Activated CD8-positive, alpha-beta memory T cell treated with anti-CD3 and anti-CD28 coated beads for 1 hour (primary cell): ENCODE measurements around the gene IQCB1.
"Not testable (repeated sequence)": the region's sequence is repeated elsewhere in the genome, so short reads cannot be mapped to it uniquely, and the experiment has no call there.

ENCODE experiments used
- DNase-seq, 2 donors: peaks; one replicate each; pipeline ENCODE4 v3.0.0-alpha.2; 2020; ENCODE audit warnings: low read depth in 1 of 2; ENCODE audit errors: extremely low read depth in 1 of 2

IQCB1 gene

DNA sequence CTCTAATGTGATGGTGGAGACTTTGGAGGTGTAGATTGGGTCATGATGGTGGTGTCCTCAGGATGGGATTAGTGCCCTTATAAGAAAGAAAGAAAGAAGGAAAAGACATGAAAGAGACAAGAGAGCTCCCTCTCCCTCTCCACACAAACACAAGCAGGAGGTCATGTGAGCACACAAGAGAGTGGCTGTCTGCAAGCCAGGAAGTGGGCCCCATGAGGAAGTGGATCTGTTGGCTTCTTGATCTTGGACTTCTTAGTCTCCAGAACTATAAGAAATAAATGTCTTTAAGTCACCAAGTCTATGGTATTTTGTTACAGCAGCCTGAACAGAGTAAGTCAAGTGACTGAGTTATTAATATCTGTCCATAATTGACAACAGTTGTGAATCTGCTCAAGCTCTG lies 17.1 kb downstream of the IQCB1 start:
- DNase-seq, result no peak

DNA sequence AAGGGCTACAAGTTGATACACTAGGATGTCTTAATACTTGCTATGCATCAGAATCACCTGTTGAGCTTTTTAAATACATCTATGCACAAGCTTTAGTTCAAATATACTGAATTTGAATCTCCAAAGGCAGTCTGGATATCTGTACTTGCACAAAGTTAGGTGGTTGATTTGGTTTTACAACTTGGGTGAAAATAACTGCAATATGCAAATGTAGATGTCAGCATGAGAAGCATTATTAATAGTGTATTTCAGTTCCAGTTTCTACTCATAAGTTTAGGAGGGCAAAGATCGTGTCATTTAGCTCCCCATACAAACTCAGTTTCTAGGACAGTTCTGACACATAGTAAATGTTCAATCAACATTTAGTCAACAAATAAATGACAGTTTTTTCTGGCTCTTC lies 25.6 kb downstream of the IQCB1 start:
- DNase-seq, result no peak

- no peak for DNase-seq
Observed at GRCh38 chr3:121803771-121804320, 31.0 kb downstream of the IQCB1 start.

GRCh38 chr3:121800906-121801305 lies 34.0 kb downstream of the IQCB1 start:
- DNase-seq, result no peak

DNA sequence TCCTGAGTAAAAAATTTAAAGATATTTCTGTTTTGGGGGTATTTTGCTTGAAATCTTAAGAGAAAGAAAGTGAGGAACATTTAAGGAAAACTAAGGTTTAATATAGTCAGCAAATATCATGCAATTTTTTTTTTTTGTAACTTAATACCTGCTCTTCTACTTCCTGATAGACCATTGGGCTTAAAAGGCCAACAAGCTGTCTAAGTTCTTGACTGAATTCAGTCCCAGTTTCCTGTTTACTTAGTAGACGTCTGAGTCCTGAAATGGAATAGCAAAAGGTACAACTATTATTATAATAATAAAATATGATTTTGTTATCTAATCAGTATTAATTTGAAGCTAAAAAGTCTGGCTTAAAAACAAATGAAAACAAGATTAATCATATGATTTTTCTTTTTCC lies 37.9 kb downstream of the IQCB1 start:
- DNase-seq, result no peak

DNA sequence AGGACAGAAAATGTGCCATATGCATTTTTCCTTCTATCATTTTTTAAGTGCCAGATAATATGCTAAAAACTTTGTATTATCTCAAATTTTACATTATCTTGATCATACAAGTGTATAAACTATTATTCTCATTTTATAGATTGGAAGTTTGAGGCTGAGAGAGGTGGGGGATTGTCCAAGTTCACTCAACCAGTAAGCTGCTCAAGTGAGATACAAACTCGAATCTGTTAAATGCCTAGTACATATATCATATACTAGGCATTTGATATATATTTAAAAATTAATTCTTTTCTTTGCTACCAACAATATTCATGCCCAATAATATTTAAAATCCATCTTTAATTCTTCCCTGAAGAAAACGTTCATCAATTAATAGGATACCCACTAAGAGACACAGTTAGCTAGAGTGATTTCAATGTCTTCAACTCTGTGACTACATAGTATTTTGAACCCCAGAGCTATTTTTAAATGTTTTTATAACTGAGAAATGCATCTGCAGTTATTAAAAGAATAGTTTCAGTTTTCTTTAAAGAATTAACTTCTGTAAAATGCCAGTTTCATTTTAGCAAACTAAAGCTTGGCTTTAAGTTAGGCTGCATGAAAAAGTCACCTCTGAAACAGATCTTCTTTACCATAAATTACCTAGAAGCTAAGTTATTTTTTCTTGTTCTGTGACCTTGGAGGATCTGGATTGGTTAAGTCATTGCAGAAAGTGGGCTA lies 40.4 kb downstream of the IQCB1 start:
- DNase-seq, result no peak

GRCh38 chr3:121793078-121793477 lies 41.8 kb downstream of the IQCB1 start:
- DNase-seq, result no peak

GRCh38 chr3:121786485-121786884 lies 48.4 kb downstream of the IQCB1 start:
- no peak for DNase-seq

DNA sequence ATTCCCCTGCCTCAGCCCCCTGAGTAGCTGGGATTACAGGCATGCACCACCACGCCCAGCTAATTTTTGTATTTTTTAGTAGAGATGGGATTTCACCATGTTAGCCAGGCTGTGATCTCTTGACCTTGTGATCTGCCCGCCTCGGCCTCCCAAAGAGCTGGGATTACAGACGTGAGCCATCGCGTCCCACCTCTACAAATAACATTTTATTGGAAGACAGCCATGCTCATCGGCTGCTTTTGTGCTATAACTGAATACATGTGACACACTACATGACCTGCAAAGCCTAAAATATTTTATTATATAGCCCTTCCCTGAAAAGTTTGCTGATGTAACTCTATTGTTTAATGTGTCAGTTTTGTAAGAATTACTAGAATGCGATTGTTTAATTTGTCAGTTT lies 52.1 kb downstream of the IQCB1 start:
- DNase-seq, result not testable (repeated sequence)

GRCh38 chr3:121781611-121782010 lies 53.2 kb downstream of the IQCB1 start:
- no peak for DNase-seq

- not testable (repeated sequence) for DNase-seq
Observed at GRCh38 chr3:121775095-121775494, 59.8 kb downstream of the IQCB1 start.

DNA sequence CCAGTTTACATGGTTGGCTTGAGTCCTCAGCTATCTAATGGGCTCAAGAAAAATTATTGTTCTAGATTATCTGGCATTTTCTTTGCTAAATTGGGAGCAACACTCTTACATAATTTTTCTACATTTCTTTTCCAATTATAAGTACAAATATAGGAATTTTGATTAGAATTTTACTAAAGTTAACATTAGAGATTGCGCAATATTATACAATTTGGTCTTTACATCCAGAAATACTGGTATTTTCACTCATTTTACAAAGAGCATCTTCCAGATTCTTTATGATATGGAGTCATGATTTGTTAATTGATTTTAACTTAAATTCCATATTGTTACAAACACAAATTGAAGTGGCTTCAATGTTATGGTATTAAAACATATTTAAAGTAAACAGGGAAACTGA lies 65.6 kb downstream of the IQCB1 start:
- DNase-seq, result no peak

DNA sequence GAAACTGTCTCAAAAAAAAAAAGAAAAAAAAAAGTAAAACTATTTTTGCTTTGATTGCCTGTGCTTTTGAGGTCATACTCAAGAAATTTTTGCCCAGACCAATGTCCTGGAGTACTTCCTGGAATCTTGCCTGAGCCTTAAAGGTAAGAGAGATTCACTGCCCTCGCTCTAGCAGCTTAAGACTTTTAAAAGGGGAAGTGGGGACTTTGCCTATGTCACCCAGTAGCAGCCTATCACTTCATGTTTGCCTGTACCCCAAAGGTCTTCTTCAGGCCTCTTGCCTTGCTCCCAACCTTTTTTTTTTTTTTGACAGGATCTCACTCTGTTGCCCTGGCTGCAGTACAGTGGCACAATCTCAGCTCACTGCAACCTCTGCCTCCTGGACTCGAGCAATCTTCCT lies 66.4 kb downstream of the IQCB1 start:
- no peak for DNase-seq

DNA sequence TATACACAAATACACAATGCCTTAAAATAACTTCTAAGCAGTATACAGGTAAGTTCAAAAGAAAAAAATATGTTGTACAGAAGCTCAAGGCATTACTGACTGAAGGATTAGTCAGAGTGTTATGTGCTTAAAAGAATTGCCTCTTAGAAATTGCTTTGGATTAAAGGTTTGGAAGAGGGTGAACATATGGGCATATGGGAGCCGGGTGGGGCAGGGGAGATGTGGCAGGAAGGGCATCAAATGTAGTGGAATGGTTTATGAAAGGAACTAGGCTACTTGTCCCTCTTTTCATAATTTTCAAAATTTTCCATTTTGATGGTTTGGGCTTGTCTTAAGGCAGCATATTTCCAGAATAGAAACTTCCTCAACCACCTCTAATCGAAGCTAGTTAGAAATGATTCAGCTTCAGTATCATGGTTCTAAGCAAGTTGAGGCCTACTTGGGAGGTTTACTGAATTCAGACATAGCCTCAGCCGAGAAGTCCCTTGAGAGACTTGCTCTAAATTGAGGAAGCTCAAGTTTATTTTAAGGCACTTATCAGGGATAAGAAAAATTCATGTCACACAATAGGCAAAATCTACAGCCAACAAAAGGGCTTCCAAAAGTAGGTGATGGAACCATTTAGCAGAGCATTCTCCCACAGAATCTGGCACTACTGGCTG lies 75.2 kb downstream of the IQCB1 start:
- DNase-seq, result no peak

GRCh38 chr3:121758727-121759450 lies 76.0 kb downstream of the IQCB1 start:
- DNase-seq, result no peak

- no peak for DNase-seq
Observed at GRCh38 chr3:121757812-121758545, 76.9 kb downstream of the IQCB1 start.

DNA sequence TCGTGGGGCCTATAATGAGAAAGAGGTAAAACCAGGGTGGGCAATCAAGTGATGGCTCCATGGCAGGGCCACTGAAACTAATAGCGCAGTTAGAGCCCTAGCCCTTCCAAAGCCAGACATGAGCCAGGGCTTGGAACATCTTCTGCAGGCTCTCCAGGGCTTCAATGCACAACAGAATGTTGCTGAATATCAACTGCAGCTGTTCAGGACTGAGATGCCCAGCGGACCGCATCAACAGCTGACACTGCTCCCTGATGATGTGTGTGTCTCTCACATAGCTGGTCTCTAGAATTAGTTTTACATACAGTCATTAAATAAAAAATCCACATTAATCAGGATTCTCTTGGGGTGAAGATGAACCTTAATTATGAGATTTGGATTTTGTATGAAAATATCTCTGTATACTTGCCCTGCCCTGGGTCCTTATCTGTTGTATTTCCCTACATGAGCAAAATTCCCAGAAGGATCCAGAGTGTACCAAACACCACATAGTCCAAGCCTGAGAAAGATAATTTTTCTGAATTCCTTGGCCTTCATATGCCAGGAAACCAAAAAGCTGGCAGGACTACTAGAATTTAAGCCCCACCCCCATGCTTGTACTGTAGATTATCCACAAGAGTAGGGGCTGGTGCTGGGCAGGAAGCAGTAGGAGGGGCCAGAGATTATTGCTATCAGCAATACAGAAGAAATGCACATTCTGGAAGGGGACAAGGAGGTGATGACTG lies 77.6 kb downstream of the IQCB1 start:
- no peak for DNase-seq

DNA sequence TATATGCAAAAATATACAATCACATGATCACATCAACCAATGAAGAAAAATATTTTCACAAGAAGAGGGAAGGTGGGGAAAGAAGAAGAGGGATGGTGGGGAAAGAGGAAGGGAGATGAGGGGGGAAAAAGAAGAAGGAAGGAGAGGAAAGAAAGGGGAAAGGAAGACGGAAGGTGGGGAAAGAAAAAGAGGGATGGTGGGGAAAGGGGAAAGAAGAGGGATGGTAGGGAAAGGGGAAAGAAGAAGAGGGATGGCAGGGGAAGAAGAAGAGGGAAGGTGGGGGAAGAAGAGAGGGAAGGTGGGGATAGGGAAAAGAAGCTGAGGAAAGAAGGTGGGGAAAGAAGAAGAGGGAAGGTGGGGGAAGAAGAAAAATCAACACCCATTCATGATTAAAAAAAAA lies 82.1 kb downstream of the IQCB1 start:
- DNase-seq, result no peak

GRCh38 chr3:121752261-121752660 lies 82.6 kb downstream of the IQCB1 start:
- no peak for DNase-seq

DNA sequence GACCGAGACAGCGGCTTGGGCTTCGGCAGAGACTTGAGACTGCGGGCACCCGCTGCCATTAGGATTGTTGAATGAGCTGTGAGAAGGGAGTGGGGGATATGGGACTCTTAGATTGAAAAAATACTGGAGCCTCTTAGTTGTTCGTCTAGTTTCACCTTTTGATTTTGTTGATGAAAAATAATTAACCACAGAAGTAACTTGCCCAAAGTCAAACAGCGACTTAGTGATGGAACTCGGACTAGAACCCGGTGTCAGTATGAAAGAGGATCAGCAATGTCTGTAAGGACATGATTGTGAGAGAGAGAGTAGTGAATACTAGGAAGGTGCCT lies 84.8 kb downstream of the IQCB1 start:
- DNase-seq, result no peak
